ENCODE results near the gene IMMP2L. TPM values are rescaled to one million over a fixed set of nuclear protein-coding genes. Genes with fewer than 3 reads are reported as not detected.

IMMP2L gene
- total RNA-seq, 1 donor from 2014 or later: 20.0 TPM

DNA sequence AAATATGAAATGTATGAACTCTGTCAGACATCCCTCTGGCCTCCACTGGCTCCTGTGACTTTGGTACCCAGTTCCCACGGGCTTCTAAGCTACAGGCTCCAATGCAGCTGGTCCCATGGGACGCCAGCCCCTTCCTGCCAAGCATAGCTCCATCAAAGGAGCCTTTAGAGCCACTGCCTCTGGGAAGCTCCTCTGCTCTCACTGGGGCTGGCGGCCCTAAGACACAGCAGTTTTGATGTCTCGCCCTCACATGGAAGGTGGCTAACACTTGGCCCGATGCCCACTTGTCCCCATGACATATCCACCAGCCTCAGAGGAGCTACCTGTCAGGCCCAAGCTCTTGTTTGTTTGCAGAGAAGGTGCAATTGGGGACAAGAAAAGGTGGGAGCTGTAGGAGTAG is 925.0 kb downstream of the IMMP2L start:
- Mint-ChIP-seq H3K36me3 (ENCODE audit: low read depth) (no peaks in the 10 kb centered on the region), H3K27me3 (ENCODE audit: low read depth) (peaks cover 13% of the 10 kb centered on the region), H3K27ac (no peak overlapping the region), H3K4me3 (ENCODE audit: low read depth) (no peak overlapping the region), H3K4me1 (ENCODE audit: low read depth) (no peaks in the 10 kb centered on the region), H3K9me3 (peaks cover 6% of the 10 kb centered on the region)
- DNase-seq (ENCODE audit: low spot score): no peak
- intact Hi-C loops (cut with micrococcal nuclease): no loop called here

DNA sequence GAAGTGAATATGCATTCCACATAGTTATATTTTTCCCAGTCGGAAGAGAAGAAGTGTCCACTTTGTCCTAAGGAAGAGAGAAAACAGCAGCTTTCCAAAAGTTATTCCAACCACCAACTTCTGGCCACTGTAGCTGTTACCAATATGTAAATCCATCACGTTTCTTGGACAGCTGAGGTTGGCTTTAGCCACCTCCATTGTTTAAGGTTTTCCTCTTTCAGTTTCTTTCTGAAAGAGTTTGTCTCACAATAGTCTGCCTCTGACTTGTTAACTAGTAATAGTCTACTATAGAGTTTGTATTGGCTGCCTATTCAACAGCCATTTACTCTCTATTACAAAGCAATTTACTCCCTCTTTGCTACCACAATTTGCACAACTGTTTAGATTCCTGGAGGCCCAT is 929.0 kb downstream of the IMMP2L start:
- Mint-ChIP-seq H3K4me3 (ENCODE audit: low read depth) (no peak overlapping the region), H3K4me1 (ENCODE audit: low read depth) (no peaks in the 10 kb centered on the region), H3K27me3 (ENCODE audit: low read depth) (peaks cover under 1% of the 10 kb centered on the region), H3K36me3 (ENCODE audit: low read depth) (no peaks in the 10 kb centered on the region), H3K27ac (no peak overlapping the region), H3K9me3 (peaks cover 6% of the 10 kb centered on the region)
- intact Hi-C loops (cut with micrococcal nuclease): no loop called here
- DNase-seq (ENCODE audit: low spot score): no peak

DNA sequence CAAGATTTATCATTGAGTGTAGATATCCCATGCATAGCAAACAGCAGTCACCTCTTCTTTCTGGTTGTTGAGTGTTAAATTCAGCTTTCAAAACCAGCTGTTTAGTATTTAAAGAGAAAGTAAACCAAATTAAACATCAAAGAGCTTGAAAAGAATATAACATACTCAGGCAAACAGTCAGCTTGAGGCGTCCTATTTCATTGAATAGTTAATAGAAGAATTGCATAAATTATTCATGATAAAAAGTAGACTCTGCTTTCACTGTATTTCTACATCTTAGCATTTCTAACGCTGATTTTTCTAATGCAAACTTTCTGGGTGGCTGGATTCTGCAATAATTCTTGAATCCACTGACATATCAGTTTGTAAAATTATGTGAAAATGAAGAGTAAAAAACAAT is 935.9 kb downstream of the IMMP2L start:
- Mint-ChIP-seq H3K27me3 (ENCODE audit: low read depth) (peaks cover 5% of the 10 kb centered on the region), H3K9me3 (no peaks in the 10 kb centered on the region), H3K36me3 (ENCODE audit: low read depth) (no peaks in the 10 kb centered on the region), H3K4me3 (ENCODE audit: low read depth) (no peak overlapping the region), H3K27ac (no peak overlapping the region), H3K4me1 (ENCODE audit: low read depth) (no peaks in the 10 kb centered on the region)
- intact Hi-C loops (cut with micrococcal nuclease): no loop called here
- DNase-seq (ENCODE audit: low spot score): no peak

DNA sequence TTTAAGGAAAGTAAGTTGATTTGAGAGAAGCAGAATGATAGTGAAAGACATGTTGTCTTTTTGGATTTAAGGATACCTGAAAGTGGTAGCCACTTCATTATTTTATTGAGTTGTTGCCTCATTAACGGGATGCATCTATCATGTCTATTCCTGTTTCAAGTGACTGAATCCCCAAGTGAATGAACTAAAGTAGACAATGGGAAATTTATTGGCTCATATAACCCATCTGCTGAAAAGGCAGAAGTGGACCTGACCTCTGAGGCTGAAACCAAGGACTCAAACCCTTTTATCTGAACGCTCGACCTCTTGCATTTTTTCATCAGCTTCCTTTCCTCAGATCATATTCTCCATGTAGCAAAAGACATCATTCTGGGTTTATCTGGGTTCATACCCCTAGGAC is 937.0 kb downstream of the IMMP2L start:
- no peak overlapping the region for H3K27ac Mint-ChIP-seq
- H3K27me3 Mint-ChIP-seq (ENCODE audit: low read depth): peaks cover 8% of the 10 kb centered on the region
- intact Hi-C loops (cut with micrococcal nuclease): no loop called here
- H3K4me3 Mint-ChIP-seq (ENCODE audit: low read depth): no peak overlapping the region
- H3K9me3 Mint-ChIP-seq: no peaks in the 10 kb centered on the region
- H3K36me3 Mint-ChIP-seq (ENCODE audit: low read depth): no peaks in the 10 kb centered on the region
- H3K4me1 Mint-ChIP-seq (ENCODE audit: low read depth): no peaks in the 10 kb centered on the region
- no peak for DNase-seq (ENCODE audit: low spot score)

DNA sequence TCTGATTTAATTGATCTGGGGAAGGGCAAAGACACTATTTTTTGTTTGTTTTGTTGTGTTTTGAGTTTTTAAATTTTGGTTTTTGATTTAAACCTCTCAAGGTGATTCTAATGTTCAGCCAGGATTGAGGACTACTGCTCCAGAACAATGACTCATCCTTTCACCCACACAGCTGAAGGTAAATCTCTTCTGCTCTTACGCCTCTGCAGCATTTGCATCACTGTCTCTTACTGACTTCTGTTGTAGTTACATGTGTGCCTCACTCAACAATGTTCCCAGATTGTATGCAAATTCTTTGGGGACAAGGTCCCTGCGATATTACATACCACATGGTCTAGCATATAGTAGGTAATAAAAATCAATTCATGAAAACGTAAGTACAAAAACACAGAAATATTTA is 938.9 kb downstream of the IMMP2L start:
- Mint-ChIP-seq H3K36me3 (ENCODE audit: low read depth) (no peaks in the 10 kb centered on the region), H3K27me3 (ENCODE audit: low read depth) (peaks cover 8% of the 10 kb centered on the region), H3K4me1 (ENCODE audit: low read depth) (no peaks in the 10 kb centered on the region), H3K9me3 (no peaks in the 10 kb centered on the region), H3K4me3 (ENCODE audit: low read depth) (no peak overlapping the region), H3K27ac (no peak overlapping the region)
- intact Hi-C loops (cut with micrococcal nuclease): no loop called here
- DNase-seq (ENCODE audit: low spot score): no peak

DNA sequence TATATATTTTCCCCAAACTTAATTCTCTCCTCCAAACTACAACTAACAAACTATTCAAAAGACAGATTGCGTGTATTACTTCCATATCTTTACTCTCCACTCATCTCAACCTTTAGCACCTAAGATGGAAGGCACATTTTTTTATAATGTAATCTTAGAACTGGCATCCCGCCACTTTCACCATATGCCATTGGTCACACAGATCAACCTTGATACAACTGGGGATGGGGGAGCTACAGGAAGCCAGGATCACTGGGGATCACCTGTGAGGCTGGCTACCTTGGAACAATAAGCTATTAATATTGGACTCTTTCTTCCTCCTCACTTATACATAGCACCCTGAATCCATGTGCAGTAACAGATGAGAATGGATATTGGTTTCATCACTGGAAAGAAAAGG is 941.0 kb downstream of the IMMP2L start:
- H3K9me3 Mint-ChIP-seq: peaks cover 3% of the 10 kb centered on the region

DNA sequence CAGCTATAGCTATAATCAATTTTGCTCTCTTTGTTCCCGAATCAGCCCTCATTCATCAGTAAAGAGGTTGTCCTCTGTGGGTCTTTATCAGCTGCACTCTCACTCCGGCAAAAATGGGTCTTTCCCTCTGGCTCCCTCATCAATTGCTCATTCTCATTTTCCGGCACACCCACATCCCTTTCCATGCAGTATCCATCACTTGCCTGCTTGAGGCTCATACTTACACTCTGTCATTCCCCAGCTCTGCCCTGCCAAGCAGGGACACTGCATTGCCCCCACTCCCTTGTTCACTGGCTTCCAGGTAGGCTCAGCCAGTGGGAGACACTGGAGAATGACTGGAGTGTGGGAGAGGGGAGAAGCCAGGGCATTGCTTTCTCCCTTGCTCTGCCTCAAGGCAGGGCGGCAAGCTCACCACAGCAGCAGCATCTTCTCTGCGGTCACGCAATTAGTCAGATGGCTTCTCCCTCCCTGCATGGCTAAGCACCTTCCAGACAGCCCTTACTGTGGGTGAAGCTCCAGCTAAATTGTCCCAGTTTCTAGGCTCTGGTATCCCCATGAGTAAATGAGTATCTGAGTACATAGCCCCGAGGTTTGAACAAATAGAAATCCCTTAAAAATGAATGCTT is 942.1 kb downstream of the IMMP2L start:
- intact Hi-C loops (cut with micrococcal nuclease): no loop called here
- no peaks in the 10 kb centered on the region for H3K36me3 Mint-ChIP-seq (ENCODE audit: low read depth)
- H3K4me3 Mint-ChIP-seq (ENCODE audit: low read depth): no peak overlapping the region
- no peaks in the 10 kb centered on the region for H3K4me1 Mint-ChIP-seq (ENCODE audit: low read depth)
- no peak for DNase-seq (ENCODE audit: low spot score)
- H3K27ac Mint-ChIP-seq: no peak overlapping the region
- peaks cover 3% of the 10 kb centered on the region for H3K9me3 Mint-ChIP-seq
- H3K27me3 Mint-ChIP-seq (ENCODE audit: low read depth): peaks cover 4% of the 10 kb centered on the region

More for the DNA sequence above, 941.0 kb downstream of the IMMP2L start:
- Mint-ChIP-seq H3K4me1 (ENCODE audit: low read depth) (no peaks in the 10 kb centered on the region), H3K27ac (no peak overlapping the region), H3K27me3 (ENCODE audit: low read depth) (peaks cover 8% of the 10 kb centered on the region), H3K4me3 (ENCODE audit: low read depth) (no peak overlapping the region), H3K36me3 (ENCODE audit: low read depth) (no peaks in the 10 kb centered on the region)
- no peak for DNase-seq (ENCODE audit: low spot score)
- intact Hi-C loops (cut with micrococcal nuclease): no loop called here

Data from activated T-helper 2 cell treated with anti-CD3 and anti-CD28 coated beads, Interferon-gamma antibody, Interleukin-2, Interleukin-4, amounts not matched to agents 10 μg/mL and 5 μg/mL and 100 μg/mL, durations not matched to agents 14 hours and 24 hours and 36 hours (primary cell).